ENCODE results near the gene CDKN2C.
A peak's percentile ranks its signal among the peaks of the same experiment; 100 is the strongest.

The CDKN2C gene

DNA sequence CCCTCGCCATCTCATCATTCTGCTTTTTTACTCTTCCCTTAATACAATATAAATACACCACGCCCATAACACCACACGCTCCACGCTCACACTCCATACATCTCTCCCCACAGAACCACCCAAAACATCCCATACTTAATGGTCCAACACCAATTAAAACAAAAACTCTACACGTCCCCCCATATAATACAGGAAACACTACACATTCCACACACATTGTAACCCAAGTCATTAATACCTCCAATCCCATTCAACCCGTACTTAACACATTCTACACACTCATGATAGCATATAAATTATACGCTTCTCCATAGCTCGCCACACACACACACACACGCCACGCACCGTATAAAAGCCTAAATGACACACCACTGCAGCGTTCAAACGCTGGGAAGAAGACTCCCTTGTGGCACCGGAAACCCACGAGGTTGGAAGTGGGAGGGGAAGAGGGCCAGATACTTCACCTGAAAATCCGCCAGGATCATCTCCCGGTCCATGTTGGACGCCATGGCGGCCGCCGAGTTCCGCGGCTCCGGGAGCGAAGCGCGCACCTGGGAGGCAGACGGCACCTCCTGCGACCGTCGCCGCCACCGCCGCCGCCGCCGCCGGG is 10.6 kb upstream of the CDKN2C start:
- Histone ChIP-seq H3K27ac (peak overlapping the region; percentile 53 to 89 (median 84); a peak in 21 of 22 replicates), H3K4me2 (peak overlapping the region; percentile 80 to 91 (median 85)), H3K4me1 (peaks cover 14 to 38% (median 22%) of the 10 kb centered on the region in 10 experiments), H4K20me1 (peaks cover 0 to 46% (median 6%) of the 10 kb centered on the region in 11 experiments; a peak in 6 of 22 replicates), H3K4me3 (peak overlapping the region; percentile 89 to 99 (median 94)), H3K27me3 (no peaks in the 10 kb centered on the region), H3K9ac (peak overlapping the region; percentile 79 to 92 (median 87)), H3K9me3 (replicated peaks in 1 of 11) (no peaks in the 10 kb centered on the region), H3K36me3 (peaks cover 0 to 13% (median 5%) of the 10 kb centered on the region in 11 experiments; a peak in 7 of 22 replicates)
- TF ChIP-seq Cebpa-rat (IDR thresholded peaks at IDR 0.05), result no peak

DNA sequence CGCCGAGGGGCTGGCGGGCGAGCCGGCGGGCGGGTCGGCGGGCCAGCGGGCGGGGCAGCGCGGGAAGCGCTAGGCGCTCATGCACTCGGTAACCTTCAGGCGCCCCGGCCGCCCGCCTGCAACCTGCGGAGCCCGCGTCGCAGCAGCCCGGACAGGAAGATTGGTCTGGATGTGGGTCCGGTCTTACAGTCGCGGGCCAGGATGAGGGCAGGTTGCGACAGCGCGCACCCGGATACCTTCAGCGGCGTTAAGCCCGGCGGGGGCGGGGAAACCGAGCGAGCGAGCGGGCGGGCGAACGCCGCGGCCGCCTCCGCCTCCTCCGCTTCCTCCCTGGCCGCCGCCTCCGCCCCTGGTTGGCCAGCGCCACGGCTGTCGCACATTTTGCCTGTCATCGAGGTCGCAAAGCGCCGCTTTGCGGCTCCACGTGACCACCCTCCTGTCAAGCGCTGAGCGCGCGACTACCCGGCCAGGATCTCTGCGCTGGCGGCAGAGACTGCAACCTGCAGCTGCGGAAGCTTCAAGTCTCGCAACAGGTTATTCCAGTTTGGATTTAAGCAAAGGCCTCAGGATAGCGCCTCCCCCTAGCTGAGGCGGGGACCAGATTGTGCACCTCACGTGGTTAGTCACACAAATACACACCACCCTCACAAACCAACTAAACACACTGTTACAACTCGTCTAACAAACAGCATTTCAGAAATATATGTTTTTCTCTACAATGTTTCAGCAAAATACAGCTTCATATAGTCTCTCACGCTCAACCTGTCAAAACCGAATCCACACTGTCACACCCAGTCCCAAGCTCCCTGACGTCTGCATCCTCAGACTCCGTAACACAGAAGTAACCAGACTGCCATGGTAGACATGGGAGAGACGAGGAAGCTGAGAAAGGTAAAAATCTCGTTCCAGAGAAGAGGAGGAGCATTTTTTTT is 9.9 kb upstream of the CDKN2C start, which contains the start of gene FAF1:
FAF1 (minus strand) TSS at position 355 of the 932 bp plus-strand sequence. CDS start 456 bp downstream, outside the sequence.
- no peaks in the 10 kb centered on the region for H3K9me3 ChIP-seq (replicated peaks in 1 of 11)
- peak within 1 kb of the TSS; percentile 53 to 89 (median 84); a peak in 21 of 22 replicates for H3K27ac ChIP-seq
- H3K9ac ChIP-seq, result peak within 1 kb of the TSS; percentile 79 to 92 (median 87)
- H3K36me3 ChIP-seq, result peaks cover 0 to 10% (median 0%) of the 10 kb centered on the region in 11 experiments; a peak in 3 of 22 replicates
- peaks cover 0 to 39% (median 6%) of the 10 kb centered on the region in 11 experiments; a peak in 6 of 22 replicates for H4K20me1 ChIP-seq
- peak in 1 of 11 experiments; percentile 21; a peak in 1 of 22 replicates for TF ChIP-seq Cebpa-rat (IDR thresholded peaks at IDR 0.05)
- peaks cover 14 to 32% (median 21%) of the 10 kb centered on the region in 10 experiments for H3K4me1 ChIP-seq
- peak within 1 kb of the TSS; percentile 81 to 96 (median 90) for H3K4me2 ChIP-seq
- H3K27me3 ChIP-seq, result peaks cover 0 to 3% (median under 1%) of the 10 kb centered on the region in 11 experiments; a peak in 7 of 22 replicates
- H3K4me3 ChIP-seq, result peak within 1 kb of the TSS; percentile 89 to 99 (median 94)

GRCh38 chr1:50964863-50965262 is 5.2 kb upstream of the CDKN2C start:
- Histone ChIP-seq H3K4me3 (no peak overlapping the region), H3K27me3 (peaks cover 14 to 47% (median 40%) of the 10 kb centered on the region in 11 experiments), H3K9ac (no peak overlapping the region), H4K20me1 (peaks cover 0 to 13% (median 12%) of the 10 kb centered on the region in 11 experiments; a peak in 14 of 22 replicates), H3K27ac (no peak overlapping the region), H3K4me2 (no peak overlapping the region), H3K4me1 (peaks cover 9 to 29% (median 21%) of the 10 kb centered on the region in 10 experiments), H3K36me3 (no peaks in the 10 kb centered on the region), H3K9me3 (replicated peaks in 1 of 11) (no peaks in the 10 kb centered on the region)
- TF ChIP-seq Cebpa-rat (IDR thresholded peaks at IDR 0.05), result no peak

DNA sequence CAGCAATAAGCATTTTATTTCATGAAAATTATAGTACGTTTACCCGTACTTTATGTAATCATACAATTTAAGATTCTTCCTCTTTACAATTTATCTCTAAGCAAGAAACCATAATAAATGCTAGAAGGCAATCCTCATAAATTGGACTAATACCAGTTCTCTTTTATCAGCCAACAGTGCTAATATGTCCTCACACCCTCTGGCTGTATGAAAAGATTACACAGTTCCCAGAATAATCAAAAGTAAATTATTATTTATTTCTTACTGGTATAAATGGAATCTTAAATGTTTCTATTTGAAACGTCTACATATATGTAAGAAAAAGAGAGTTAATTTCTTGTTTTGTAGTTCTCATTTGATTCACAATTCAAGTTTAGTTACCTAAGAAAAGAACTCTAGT is 3.1 kb upstream of the CDKN2C start:
- Histone ChIP-seq H3K4me1 (peaks cover 17 to 33% (median 24%) of the 10 kb centered on the region in 10 experiments; a peak in 19 of 20 replicates), H3K4me2 (peak overlapping the region in 2 of 11 experiments; percentile 92 to 98; a peak in 3 of 22 replicates), H4K20me1 (peaks cover 0 to 35% (median 26%) of the 10 kb centered on the region in 11 experiments; a peak in 18 of 22 replicates), H3K36me3 (no peaks in the 10 kb centered on the region), H3K9ac (no peak overlapping the region), H3K9me3 (replicated peaks in 1 of 11) (no peaks in the 10 kb centered on the region), H3K27me3 (peaks cover 35 to 68% (median 61%) of the 10 kb centered on the region in 11 experiments), H3K27ac (no peak overlapping the region), H3K4me3 (no peak overlapping the region)
- no peak for TF ChIP-seq Cebpa-rat (IDR thresholded peaks at IDR 0.05)

DNA sequence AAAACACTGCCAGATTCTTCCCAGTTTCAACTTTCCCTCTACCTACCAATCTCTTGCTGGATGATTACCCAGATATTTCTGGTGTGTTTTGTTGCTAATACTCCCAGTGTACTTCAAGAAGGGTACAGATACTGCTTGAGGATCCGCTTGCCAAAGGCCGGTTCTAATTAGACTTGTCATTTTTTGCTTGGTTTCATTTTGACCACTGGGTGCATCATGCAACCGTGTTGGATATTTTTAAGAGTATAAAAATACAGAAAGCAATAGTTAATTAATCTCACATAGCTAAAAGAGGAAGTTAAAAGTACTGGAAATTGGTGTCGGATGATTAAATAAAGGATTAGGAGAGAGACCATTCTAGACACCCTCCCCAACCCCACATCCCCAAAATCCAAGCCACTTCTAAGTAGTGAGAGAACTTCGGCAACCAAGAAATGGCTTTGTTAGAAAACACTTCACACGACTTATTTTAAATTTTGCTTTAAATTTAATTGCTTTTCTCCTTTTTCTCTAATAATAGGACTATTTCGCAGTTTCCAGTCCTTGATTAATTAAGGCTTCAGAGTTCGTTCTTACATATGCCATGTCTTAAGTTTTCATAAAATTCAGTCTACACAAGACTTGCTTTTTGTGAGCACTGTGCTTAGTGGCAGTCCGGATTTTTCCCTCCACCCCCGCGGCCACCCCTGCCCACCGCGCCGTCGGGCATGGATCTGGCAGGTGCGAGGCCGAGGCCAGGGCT is 2.5 kb upstream of the CDKN2C start:
- no peak for TF ChIP-seq Cebpa-rat (IDR thresholded peaks at IDR 0.05)
- Histone ChIP-seq H3K27me3 (peaks cover 39 to 73% (median 66%) of the 10 kb centered on the region in 11 experiments), H3K4me2 (peak overlapping the region; percentile 91 to 100 (median 98)), H4K20me1 (peaks cover 0 to 36% (median 26%) of the 10 kb centered on the region in 11 experiments; a peak in 18 of 22 replicates), H3K27ac (peak overlapping the region in 9 of 11 experiments; percentile 60 to 85 (median 73); a peak in 12 of 22 replicates), H3K9ac (peak overlapping the region; percentile 78 to 85 (median 81); a peak in 20 of 22 replicates), H3K4me1 (peaks cover 17 to 33% (median 24%) of the 10 kb centered on the region in 10 experiments; a peak in 19 of 20 replicates), H3K36me3 (no peaks in the 10 kb centered on the region), H3K9me3 (replicated peaks in 1 of 11) (no peaks in the 10 kb centered on the region), H3K4me3 (peak overlapping the region; percentile 67 to 82 (median 74))

GRCh38 chr1:50968158-50968820 is 1.8 kb upstream of the CDKN2C start:
- Histone ChIP-seq H3K9me3 (replicated peaks in 1 of 11) (no peaks in the 10 kb centered on the region), H3K4me3 (peak overlapping the region; percentile 67 to 82 (median 74)), H3K36me3 (no peaks in the 10 kb centered on the region), H3K27me3 (peaks cover 46 to 80% (median 73%) of the 10 kb centered on the region in 11 experiments), H3K9ac (peak overlapping the region; percentile 78 to 85 (median 81)), H4K20me1 (peaks cover 0 to 36% (median 26%) of the 10 kb centered on the region in 11 experiments; a peak in 18 of 22 replicates), H3K4me2 (peak overlapping the region; percentile 91 to 100 (median 98)), H3K27ac (peak overlapping the region; percentile 60 to 85 (median 72); a peak in 19 of 22 replicates), H3K4me1 (peaks cover 17 to 33% (median 24%) of the 10 kb centered on the region in 10 experiments; a peak in 19 of 20 replicates)
- TF ChIP-seq Cebpa-rat (IDR thresholded peaks at IDR 0.05), result no peak

- peaks cover 53 to 88% (median 80%) of the 10 kb centered on the region in 11 experiments for H3K27me3 ChIP-seq
- H3K4me2 ChIP-seq, result peak overlapping the region; percentile 91 to 100 (median 98)
- peaks cover 0 to 43% (median 31%) of the 10 kb centered on the region in 11 experiments; a peak in 18 of 22 replicates for H4K20me1 ChIP-seq
- no peak for TF ChIP-seq Cebpa-rat (IDR thresholded peaks at IDR 0.05)
- peak overlapping the region; percentile 67 to 82 (median 74) for H3K4me3 ChIP-seq
- H3K27ac ChIP-seq, result peak overlapping the region in 10 of 11 experiments; percentile 56 to 85 (median 72); a peak in 17 of 22 replicates
- H3K9me3 ChIP-seq (replicated peaks in 1 of 11), result no peaks in the 10 kb centered on the region
- no peaks in the 10 kb centered on the region for H3K36me3 ChIP-seq
- peak overlapping the region; percentile 78 to 85 (median 81) for H3K9ac ChIP-seq
- peaks cover 17 to 33% (median 24%) of the 10 kb centered on the region in 10 experiments; a peak in 19 of 20 replicates for H3K4me1 ChIP-seq
These were observed 1.0 kb upstream of the CDKN2C start for GRCh38 chr1:50968821-50969610.

All from BLaER1 treated with 17β-estradiol and CSF1 and Interleukin-3, amounts not matched to agents 10 nM and 100 nM (cell line).